A673 (cell line): ENCODE measurements around the gene RPL6.

ENCODE experiments used
- CTCF ChIP-seq: fragments of 300-800, 200-600 bp; sonication (generic); conservative IDR thresholded peaks from 2 replicates; pipeline ENCODE4 v1.5.1; 2017; ENCODE audit warnings: low read depth, mild to moderate bottlenecking, antibody characterized with exemption, low read length, moderate library complexity, mixed read lengths
- EZH2 ChIP-seq: fragments of 200-600 bp; sonication (generic); IDR thresholded peaks from 2 replicates; pipeline ENCODE4 v1.6.1; 2017; ENCODE audit warnings: borderline replicate concordance, low read depth, mild to moderate bottlenecking, mixed read lengths, antibody characterized with exemption, low read length; ENCODE audit not compliant: poor library complexity, severe bottlenecking

GRCh38 chr12:112430929-112431328, 21.5 kb upstream of the RPL6 start:
- TF ChIP-seq CTCF = no peak
- TF ChIP-seq EZH2 = no peak
